K562 (cell line): ENCODE data around the gene NRCAM.

Experiments
- POLR2AphosphoS2 ChIP-seq: IDR thresholded peaks from 2 replicates; pipeline ENCODE4 v1.6.1; 2012; ENCODE audit warnings: low read length, improper control_type of control experiment
- POLR2AphosphoS5 ChIP-seq: IDR thresholded peaks from 2 replicates; pipeline ENCODE4 v1.6.1; 2011; ENCODE audit warnings: mild to moderate bottlenecking, low read depth, low read length, moderate library complexity; ENCODE audit not compliant: control insufficient read depth, insufficient read depth
- PRPF4 ChIP-seq: fragments of 200-400 bp; formaldehyde crosslinking; IDR thresholded peaks from one replicate; pipeline ENCODE4 v1.6.1; 2017; ENCODE audit warnings: low read length, low read depth, mild to moderate bottlenecking; ENCODE audit not compliant: insufficient read depth, poor library complexity, severe bottlenecking
- SMC3 ChIP-seq: conservative IDR thresholded peaks from 2 replicates; pipeline ENCODE4 v1.6.1; 2011; ENCODE audit warnings: low read depth, low read length, improper control_type of control experiment; ENCODE audit not compliant: insufficient read depth

GRCh38 chr7:108124820-108125219, 331.4 kb downstream of the NRCAM start:
- TF ChIP-seq PRPF4 (no peak), POLR2AphosphoS5 (no peak), SMC3 (no peak), POLR2AphosphoS2 (no peak)
